ENCODE results near the gene SYT5.
"Not testable (repeated sequence)": the region's sequence is repeated elsewhere in the genome, so short reads cannot be mapped to it uniquely, and the experiment has no call there.

SYT5 gene

DNA sequence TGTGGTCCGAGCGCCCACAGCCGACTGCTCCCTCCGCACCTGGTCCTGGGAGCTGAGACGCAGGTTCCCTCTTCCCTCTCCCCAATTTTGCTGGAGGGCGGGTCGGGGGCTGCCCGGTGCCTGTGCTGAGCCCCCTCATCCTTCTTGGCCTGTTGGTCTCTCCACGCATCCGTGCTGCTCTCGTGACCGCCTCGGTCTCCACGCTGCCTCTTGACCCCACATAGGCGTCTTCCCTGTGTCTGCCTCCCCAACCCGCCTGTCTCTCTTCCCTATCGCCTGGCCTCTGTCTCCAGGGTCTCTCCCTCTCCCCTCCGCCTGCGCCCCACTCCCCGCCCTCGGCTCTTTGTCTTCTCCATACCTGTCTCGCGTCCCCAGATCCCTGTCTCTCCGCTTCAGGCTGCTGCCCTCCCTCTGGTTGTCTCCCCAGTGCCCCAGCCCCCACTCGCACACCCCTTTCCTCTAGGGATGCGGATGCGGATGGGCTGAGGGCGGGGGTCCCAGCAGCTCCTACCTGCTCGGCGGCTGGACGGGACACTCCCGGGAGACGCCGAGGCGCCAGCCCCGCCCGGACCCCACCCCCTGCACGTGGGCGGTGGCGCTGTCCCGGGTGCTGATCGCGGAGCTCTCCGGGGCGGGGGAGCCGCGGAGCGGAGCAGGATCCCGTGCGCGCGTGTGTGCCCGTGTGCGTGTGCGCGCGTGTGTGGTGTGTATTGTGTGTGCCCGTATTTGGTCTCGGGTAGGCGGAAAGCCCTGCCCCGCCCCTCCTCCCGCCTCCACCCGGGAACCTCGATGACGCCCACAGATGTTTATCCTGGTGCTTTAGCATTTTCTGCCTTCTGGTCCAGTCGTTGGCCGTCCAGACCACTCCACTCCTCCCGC, at the start of gene SYT5:
Gene SYT5, minus strand, starts transcription at position 684 of the 879 bp plus-strand sequence. CDS start 1,248 bp downstream, outside the sequence.
- no peak for DNase-seq

DNA sequence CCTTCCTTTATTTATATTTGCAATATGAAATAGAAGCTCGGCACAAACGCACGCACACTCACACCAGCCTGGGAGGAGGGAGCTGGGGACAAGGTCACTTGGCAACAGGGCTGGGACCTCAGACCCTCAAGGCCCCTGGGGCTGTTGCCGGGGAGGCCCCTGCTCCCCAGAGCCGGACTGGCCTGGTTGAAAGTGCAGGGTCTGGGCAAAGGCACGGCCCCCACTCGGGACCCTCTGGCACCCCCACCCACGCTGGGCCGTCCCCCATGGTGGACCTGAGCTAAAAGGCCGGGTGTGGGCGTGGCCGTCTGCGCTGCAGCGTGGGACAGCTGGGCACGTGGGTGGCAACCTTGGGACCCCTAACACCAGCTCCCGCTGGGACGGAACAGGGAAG, 49.7 kb upstream of the SYT5 start:
- no peak for DNase-seq

DNA sequence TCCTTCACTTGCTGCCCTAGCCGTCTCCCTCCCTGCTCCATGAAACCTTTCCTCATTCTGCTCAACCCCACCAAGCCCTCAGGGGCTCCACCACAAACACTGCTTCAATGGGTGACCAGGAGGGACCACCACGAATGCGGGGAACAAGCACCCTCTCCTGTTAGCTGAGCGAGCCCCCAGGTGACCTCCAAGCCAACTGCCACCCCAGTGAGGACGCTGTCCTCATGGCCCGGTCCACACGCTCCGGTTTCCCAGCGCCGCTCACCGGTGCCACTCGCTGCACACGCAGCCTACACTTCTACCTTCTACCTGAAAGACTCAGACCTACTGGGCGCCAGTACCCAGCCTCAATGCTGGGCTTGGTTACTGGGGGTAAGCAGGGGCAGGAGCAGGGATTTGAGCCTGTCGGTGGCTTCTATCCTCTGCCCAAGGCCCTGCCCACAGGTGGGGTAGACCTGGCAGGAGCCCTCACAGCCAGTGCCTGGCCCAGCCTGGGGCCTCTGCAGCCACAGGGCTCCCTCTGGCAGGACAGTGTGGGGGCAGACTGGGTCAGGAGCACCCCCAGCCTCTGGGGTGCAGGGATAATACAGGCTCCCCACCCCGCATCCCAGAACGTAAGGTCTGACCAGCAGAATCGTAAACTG, 49.2 kb upstream of the SYT5 start:
- no peak for DNase-seq

DNA sequence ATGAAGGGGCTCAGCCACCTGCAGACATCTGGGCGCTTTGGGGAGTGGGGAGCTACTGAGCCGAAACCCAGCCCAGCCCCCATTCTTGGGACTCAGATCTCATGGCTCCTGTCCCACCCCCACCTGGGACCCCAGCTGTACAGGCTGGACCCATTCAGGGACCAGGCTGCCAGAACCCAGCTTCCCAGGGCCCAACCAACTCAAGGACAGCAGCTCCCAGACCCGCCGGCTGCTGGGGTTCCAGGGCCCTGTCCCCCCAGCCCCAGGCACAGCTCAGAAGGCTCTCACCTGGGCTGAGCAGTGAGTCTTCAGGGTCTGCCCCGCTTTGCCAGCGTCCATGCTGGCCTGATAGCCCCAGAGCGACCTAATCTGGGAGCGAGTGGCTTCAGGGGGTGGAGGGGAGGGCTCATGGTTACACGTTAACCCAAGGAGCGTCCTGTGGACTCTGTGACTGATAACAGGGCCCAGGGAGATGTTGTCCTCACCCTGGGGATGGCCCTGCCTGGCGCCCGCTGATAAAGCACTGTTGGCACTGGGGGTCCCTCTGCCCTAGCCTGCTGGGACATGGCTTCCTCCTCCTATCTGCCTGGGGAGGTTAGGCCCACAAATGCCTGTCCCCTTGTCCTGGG, 48.4 kb upstream of the SYT5 start, which contains the start of gene TMEM86B:
Gene TMEM86B, minus strand, starts transcription at position 361 of the 629 bp plus-strand sequence. Its CDS starts 22 bp downstream, at position 339.
- no peak for DNase-seq

DNA sequence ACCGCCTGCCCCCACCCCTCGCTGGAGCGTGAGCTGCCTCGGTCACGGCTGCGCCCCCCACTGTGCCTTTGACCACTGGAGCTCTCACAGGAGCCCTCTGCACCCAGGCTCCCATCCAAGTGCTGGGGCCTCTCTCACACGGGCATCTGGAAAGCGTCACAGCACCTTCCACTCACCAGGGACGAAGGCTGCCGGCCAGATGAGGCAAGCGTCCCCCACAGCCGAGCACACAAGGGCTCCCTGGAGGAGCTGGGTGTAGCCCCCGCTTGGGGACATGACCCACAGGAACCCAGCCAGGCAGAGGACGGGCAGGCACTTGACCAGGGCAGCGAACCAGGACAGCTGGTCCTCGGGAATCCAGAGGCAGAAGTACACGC, 47.9 kb upstream of the SYT5 start:
- DNase-seq: no peak

DNA sequence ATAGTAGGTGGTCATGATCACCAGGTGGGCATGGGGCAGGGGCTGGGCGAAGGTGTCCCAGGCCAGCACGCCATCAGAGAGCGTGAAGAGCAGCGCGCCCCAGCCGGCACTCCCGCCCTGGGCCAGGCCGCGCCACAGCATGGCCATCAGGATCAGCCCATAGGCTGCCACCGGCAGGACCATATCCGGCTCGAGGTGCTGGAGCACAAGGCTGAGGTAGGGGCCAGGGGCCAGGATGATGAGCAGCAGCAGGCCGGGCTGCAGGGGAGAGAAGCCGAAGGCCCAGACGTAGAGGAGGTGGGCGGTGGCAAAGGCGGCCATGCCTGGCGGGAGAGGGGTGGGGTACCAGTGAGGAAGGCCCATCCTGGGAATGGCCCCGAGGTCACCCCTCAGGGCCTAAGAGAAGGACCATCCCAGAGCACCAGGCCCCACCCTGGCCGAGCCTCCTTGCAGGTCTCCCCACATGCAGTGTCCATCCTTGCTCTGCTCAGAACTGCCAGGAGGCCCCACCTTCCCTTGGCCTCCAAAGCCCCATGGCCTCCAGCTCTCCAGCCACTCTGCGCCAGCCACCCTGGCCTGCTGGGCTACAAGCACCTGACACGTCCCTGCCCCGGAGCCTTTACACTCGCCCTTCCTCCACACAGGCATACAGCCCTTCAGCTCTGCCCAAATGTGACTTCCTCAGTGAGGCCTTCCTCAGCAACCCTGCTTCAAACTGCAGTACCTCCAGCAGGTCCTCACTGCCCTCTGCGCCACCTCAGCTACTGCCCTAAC, 47.3 kb upstream of the SYT5 start:
- no peak for DNase-seq

DNA sequence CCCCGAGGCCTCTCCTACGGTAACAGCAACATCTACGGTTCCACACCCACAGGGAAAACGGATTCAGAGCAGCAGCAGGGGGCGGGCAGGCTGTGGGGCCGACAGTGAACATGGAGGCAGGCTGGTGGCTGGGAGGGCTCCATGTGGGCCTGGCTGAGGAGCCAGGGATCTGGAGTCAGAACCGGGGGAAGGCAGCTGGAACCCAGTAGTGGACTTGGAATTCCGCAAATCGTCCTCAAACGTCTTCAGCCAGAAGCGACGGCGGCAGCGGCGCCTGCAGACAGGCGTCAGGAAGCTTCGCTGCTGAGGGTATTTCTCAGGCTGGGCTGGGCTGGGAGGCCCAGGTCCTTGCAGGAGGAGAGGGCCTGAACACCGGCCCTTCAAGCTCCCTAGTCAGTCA, 46.7 kb upstream of the SYT5 start:
- DNase-seq: no peak

DNA sequence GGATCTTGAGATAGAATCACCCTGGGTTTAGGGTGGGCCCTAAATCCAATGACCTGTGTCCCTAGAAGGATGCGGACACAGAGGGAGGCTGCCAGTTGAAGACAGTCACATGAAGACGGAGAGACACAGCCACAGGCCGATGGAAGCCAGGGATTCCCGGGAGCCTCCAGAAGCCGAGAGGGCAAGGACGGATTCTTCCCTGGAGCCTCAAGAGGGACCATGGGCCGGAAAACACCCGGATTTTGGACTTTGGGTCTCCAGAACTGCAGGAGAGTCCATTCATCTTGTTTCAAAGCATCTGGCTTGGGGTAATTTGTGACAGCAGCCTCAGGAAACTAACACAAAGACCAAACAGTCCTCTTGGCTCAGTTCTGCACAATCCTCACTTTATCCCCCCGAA, 46.2 kb upstream of the SYT5 start:
- DNase-seq: no peak

DNA sequence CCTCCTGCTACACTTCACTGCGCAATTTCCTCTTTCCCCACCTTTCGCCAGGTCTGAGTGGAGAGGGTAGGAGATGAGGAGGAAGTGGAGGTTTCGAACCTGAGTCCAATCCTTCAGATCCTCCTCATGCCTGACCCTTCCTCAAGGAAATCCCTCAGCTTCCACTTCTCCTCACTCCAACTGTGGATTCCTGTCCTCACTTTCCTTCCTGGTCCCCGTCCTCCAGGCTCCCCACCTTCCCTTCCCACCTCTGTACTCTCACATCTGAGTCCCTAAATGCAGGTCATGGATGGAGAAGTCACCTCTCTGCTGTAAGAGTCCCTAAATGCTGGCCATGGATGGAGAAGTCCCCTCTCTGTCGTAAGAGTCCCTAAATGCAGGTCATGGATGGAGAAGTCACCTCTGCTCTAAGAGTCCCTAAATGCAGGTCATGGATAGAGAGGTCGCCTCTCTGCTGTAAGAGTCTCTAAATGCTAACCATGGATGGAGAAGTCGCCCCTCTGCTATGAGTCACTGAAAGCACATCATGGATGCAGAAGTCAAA, 45.4 kb upstream of the SYT5 start:
- DNase-seq: no peak

DNA sequence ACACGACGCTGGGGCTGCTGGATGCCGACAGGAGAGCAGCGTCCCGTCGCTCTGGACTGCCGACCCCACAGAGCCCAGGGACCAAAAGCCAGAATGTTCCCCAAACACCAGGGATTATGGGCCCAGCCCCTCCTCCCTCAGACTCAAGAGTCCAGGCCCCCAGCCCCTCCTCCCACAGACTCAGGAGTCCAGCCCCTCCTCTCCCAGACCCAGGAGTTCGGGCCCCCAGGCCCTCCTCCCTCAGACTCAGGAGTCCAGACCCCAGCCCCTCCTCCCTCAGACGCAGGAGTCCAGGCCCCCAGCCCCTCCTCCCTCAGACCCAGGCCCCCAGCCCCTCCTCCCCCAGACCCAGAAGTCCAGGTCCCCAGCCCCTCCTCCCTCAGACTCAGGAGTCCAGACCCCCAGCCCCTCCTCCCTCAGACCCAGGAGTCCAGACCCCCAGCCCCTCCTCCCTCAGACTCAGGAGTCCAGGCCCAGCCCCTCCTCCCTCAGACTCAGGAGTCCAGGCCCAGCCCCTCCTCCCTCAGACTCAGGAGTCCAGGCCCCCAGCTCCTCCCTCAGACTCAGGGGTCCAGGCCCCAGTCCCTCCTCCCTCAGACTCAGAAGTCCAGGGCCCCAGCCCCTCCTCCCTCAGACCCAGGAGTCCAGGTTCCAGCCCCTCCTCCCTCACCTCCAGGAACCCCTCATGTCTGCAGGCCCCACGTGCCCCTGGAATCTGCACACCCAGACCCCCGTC, 44.8 kb upstream of the SYT5 start:
- not testable (repeated sequence) for DNase-seq

DNA sequence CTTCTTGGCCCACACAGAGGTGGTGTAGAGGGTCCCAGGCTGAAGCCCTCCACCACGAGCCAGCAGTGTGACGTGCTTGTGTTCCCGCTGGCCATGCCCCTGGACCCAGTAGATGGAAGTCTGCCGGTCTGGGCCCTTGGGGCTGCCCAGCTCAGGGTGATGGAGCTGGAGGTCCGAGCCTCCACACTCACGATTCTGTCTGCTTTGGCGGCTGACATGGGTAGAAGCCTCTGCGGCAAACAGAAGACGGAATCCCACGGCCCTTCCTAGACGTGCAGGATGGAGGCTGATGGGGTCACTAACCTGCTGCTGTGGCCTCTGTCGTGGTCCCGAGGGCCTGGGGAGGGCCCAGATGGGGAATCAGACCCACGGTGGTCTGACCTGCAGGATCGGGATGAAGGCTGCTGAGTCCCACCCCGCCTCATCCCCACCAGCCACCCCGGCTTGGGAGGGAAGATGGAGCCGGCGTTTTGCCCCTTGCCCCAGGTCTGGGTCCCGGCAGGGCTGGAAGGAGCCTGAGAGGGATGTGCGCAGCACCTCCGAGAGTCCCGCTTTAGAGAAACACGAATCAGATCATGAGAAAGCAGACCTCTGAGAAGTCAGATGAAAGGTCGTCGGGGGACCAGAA, 44.1 kb upstream of the SYT5 start:
- DNase-seq: no peak

DNA sequence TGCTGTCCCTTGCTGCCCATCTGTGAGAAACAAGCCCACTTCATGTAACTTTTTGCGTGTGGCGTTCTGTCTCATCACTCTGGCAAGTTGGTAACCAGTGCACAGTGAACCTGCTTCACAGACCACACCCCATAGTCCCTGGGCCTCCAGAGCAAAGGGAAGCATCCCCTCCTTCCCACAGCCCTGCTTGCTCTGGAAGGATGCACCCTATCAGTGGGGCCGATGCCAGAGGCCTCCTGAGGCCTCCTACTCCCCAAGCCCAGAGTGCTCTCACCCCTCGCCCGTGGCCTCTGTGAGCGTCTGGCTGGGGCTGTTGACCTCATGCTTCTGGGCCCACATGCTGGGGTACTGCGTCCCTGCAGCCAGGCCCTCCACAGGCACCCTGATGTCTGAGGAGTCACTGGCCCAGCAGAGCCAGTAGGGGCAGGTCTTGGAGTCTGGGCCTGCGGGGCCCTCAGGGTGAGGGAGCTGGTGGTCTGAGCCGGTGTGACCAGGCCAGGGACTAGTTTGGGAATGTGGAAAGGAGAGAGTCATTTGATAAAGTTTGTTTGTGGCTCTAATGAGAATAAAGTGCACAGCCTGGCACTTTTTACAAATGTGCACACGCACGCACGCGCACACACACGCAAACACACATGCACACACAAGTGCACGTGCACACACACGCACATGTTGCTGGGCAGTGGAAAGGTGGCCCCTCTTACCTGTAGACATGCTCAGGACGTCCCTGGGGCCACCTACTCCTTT, 43.4 kb upstream of the SYT5 start:
- no peak for DNase-seq

DNA sequence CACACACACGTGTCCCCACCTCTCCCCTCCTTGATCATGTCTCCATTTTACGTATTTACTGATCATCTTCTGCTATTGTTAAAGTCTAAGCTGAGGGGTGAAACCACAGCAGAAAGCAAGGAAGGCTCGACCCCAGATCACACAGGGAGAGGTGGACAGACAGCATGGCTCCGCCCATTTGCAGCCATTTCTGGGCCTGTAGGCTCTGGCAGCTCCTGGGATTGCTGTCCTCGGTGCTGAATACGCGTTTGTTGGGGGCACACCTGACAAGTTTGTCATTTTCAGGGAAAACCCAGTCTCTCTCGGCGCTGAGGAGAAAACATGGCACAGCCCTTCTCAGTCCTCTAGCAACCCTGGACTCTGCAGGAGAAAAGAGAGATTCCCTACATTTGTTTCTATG, 40.4 kb upstream of the SYT5 start:
- DNase-seq: no peak

DNA sequence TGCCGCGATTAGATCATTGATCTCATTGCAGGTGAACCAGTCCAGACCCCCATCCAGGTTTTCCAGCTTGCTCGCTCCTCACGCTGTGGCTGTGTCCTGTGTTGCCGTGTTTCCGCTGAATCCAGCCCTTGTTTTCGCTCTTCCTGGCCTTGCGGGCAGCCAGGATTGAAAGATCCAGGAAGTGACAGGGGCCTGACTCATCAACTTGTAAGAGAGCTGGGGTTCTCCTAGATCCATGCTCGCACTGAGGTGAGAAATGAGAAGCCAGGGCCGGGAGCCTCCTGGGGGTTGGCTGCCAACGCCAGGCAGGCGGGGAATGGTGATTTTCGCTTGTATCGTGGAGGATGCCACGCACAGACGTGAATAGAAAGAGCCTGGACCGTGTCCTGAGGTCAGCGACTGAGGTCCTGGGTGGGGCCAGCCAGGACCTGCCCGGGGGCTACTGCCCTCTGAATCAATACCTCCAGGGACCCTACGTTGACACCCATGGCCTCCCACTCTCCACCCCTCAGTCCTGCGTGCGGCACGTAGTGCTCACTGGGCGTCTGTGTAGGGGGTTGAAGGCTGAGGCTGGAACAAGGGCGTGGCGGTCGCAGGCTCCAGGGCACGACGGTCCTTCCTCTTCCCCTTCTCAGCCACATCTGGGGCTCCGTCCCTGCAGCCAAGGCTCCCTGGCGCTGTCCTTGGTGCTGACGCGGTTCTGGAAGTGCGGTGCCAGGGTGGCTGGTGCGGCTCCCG, 36.5 kb upstream of the SYT5 start:
- peak; percentile 84 for DNase-seq

DNA sequence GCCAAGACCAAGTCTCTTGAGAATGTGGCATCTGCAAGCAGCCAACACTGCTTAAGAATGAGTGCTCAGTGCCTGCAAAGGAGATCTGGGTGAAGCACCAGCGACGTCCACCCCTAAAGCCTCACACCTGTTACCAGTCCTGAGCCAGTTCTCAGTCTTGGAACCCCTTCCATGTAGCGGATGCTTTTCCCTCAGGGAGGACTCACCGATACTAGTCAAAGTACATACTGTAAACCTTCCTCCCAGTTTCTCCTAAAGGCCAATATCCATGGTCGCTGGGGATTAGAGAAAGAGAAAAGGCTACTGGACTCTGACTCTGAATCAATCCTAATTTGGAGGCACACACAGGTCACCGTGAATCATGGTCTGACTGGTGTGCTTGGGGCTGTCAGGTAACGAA, 33.5 kb upstream of the SYT5 start:
- DNase-seq: no peak

DNA sequence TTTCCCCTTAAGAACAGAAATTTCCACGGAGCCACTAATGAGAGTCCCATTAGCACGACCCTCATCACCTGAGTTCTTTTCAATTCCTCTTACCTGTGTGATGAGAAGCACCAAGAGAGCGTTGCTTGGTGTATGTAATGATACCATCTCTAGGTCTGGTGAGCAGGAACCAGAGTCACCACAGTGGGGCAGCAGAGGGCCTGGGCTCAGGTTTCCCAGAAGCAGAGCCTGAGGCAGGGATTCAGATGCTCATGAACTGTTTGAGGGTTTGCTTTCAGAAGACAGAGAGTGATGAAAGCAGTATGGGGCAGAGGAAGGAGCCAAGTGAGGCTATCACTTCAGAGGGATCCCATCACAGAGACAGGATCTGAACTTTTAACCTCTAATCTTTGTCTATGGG, 32.4 kb upstream of the SYT5 start:
- DNase-seq: no peak

DNA sequence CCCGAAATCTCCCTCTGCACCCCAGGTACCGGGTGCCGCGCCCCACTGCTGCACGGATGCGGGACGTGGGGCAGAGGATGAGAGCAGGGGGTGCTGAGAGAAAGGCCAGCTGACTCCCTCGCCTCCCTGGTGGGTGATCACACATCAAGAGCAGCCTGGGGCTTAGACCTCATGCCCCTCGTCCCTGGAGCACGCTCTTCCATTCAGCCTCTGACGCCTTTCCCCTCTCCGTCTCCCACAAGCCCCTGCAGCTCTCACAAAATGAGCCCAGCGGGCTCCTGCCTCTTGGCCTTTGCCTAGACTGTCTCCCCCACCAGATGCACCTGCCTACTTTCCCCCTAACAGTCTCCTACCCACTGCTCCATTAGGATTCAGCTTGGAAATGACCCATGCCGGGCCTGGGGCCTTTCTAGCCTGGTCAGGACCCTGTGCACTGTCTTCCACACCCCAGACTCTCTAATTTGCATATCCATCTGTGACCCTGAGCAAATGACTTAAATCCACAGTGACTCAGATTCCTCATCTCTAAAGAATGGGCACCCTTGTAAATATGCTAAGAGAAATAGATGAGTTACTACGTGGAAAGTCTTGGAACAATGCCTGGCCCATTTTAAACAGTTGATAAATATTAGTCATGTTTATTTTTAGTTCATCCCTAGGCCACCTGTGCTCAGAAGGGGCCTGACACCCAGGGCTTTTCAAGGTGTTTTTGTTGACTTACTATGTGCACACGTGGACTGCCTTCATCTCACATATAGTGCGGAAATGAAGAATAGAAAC, 29.8 kb upstream of the SYT5 start:
- DNase-seq: no peak

DNA sequence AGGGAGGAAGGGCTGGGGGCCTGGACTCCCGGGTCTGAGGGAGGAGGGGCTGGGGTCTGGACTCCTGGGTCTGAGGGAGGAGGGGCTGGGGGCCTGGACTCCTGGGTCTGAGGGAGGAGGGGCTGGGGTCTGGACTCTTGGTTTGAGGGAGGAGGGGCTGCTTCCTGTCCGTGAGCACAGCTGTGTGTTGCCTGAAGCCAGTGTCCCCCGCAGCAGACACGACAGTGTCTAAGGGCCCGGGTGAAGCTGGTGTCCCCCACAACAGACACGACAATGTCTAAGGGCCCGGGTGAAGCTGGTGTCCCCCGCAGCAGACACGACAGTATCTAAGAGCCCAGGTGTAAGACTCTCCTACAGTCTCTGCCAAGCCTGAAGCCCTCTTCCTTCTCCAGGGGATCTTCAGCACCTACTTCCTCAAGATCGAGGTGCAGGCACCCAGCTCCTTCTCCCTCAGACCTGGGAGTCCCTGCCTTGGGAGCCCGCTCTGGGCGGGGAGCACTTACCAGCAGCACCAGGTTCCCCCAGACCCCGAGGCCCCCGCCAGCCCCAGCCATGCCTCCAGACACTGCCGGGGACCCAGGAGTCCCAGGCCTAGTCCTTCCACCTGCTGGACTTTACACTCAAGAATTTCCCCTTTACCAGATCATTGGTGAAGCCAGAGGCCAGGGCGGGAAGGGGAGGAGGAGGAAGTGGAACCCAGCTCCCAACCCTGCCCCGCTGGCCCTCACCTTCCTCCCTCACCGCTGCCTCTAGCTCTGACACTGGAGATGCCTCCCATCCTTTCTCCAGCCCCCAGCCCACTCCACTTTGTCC, 29.0 kb upstream of the SYT5 start, which contains the start of gene PTPRH:
Gene PTPRH, minus strand, starts transcription at position 622 of the 813 bp plus-strand sequence. Its CDS starts 68 bp downstream, at position 554.
- DNase-seq: no peak

Data from NCI-H1092 (cell line).